PC-9 (cell line): ENCODE data around the gene KLHL36. TPM values are rescaled to one million over a fixed set of nuclear protein-coding genes. Genes with fewer than 3 reads are reported as not detected.

Experiments used
- BruUV-seq: library from RNA; stranded (reverse); fragments of 400-500 nt; replicated peaks from 2 replicates; lab custom pipeline; 2021; lab: Mats Ljungman, UMichigan
- CTCF ChIA-PET: fragments of 300-600 bp; sonication (Branson Sonifier 250); formaldehyde crosslinking; loops from one replicate; lab custom pipeline; 2022; ENCODE audit warnings: antibody characterized with exemption; lab: Charles Lee
- POLR2A ChIA-PET: fragments of 300-600 bp; sonication (Branson Sonifier 250); formaldehyde crosslinking; loops from one replicate; lab custom pipeline; 2022; ENCODE audit warnings: antibody characterized with exemption; ENCODE audit not compliant: unreplicated experiment; lab: Charles Lee
- DNase-seq, 2 experiments: peaks; one replicate each; pipeline versions ENCODE4 v3.0.0 to v3.0.0-alpha.2; 2015 to 2022; ENCODE audit warnings: mixed read lengths in 1 of 2
- H2AFZ ChIP-seq: fragments of 200-600 bp; sonication (generic); 2 replicates; pipeline ENCODE4 v1.8.1; 2017; ENCODE audit warnings: antibody characterized with exemption
- H3F3A ChIP-seq: fragments of 200-600 bp; sonication (generic); 2 replicates; pipeline ENCODE4 v1.8.1; 2017; ENCODE audit warnings: antibody characterized with exemption, mild to moderate bottlenecking, low read depth; ENCODE audit not compliant: insufficient read depth
- H3K27ac ChIP-seq: fragments of 200-600 bp; sonication (generic); 2 replicates; pipeline ENCODE4 v1.6.1; 2016; ENCODE audit warnings: mixed run types
- H3K27me3 ChIP-seq: fragments of 200-600 bp; sonication (generic); 2 replicates; pipeline ENCODE4 v1.6.1; 2016; ENCODE audit warnings: low read depth, mixed run types; ENCODE audit not compliant: insufficient read depth
- H3K36me3 ChIP-seq: fragments of 200-600 bp; sonication (generic); 2 replicates; pipeline ENCODE4 v1.6.1; 2016; ENCODE audit warnings: low read depth, mixed run types
- H3K4me1 ChIP-seq: fragments of 200-600 bp; sonication (generic); replicated peaks from 2 replicates; pipeline ENCODE4 v1.6.1; 2016; ENCODE audit warnings: mixed run types; ENCODE audit not compliant: insufficient read depth
- H3K4me2 ChIP-seq: fragments of 200-600 bp; sonication (generic); 2 replicates; pipeline ENCODE4 v1.6.1; 2017; ENCODE audit warnings: mixed run types
- H3K4me3 ChIP-seq: fragments of 200-600 bp; sonication (generic); 2 replicates; pipeline ENCODE4 v1.6.1; 2016; ENCODE audit warnings: mixed run types
- H3K79me2 ChIP-seq: fragments of 200-600 bp; sonication (generic); 2 replicates; pipeline ENCODE4 v1.6.1; 2017; ENCODE audit warnings: low read depth, mixed run types
- H3K9me2 ChIP-seq: fragments of 200-600 bp; sonication (generic); 2 replicates; pipeline ENCODE4 v1.8.1; 2017; ENCODE audit warnings: mild to moderate bottlenecking; ENCODE audit not compliant: insufficient read depth
- H3K9me3 ChIP-seq: fragments of 200-600 bp; sonication (generic); 2 replicates; pipeline ENCODE4 v1.8.1; 2016; ENCODE audit warnings: low read depth; ENCODE audit not compliant: insufficient read depth
- H4K20me1 ChIP-seq: fragments of 200-600 bp; sonication (generic); 2 replicates; pipeline ENCODE4 v1.8.1; 2017; ENCODE audit not compliant: insufficient read depth
- CTCF ChIP-seq: fragments of 200-600 bp; sonication (generic); conservative IDR thresholded peaks from 2 replicates; pipeline ENCODE4 v1.6.1; 2017; ENCODE audit warnings: mixed run types, antibody characterized with exemption, mild to moderate bottlenecking, moderate library complexity
- EZH2 ChIP-seq: fragments of 200-600 bp; sonication (generic); IDR thresholded peaks from 2 replicates; pipeline ENCODE4 v1.8.0; 2017; ENCODE audit warnings: antibody characterized with exemption, low read depth
- intact Hi-C: fragments of 100-400 bp; cut with micrococcal nuclease; formaldehyde crosslinking; loops from one replicate; pipeline ENCODE4 v1.10.0; 2022; ENCODE audit not compliant: unreplicated experiment
- total RNA-seq: library from RNA; stranded (reverse); gene quantifications from 2 replicates; pipeline ENCODE4 v1.2.3, GENCODE V29; 2021

KLHL36 gene
- total RNA-seq, 1 experiment from 2014 or later, result 73.8 TPM

GRCh38 chr16:84600343-84601229 is 47.7 kb upstream of the KLHL36 start:
- Histone ChIP-seq H3K4me1 (peaks cover 16% of the 10 kb centered on the region; the same call in 1 of the 2 replicates), H4K20me1 (peaks cover 88% of the 10 kb centered on the region), H3K36me3 (peaks cover 12% of the 10 kb centered on the region; the same call in 1 of the 2 replicates), H3K4me2 (no peak overlapping the region), H3K27me3 (no peaks in the 10 kb centered on the region), H3K9me3 (no peaks in the 10 kb centered on the region), H2AFZ (no peak overlapping the region), H3F3A (peaks cover 26% of the 10 kb centered on the region; the same call in 1 of the 2 replicates), H3K9me2 (no peaks in the 10 kb centered on the region), H3K27ac (no peak overlapping the region), H3K4me3 (no peak overlapping the region), H3K79me2 (peaks cover 91% of the 10 kb centered on the region)
- ChIA-PET CTCF (no interaction called here), POLR2A (no interaction called here)
- DNase-seq, result no peak
- TSS peak; percentile 6 for BruUV-seq
- intact Hi-C loops, result loop anchor here (5.0 kb wide), 1 partner anchor 68 kb away; no protein-coding TSS in a partner anchor
- TF ChIP-seq EZH2 (no peak), CTCF (no peak)

GRCh38 chr16:84603140-84603816 is 45.0 kb upstream of the KLHL36 start:
- H3K4me1 ChIP-seq, result peaks cover 16% of the 10 kb centered on the region; the same call in 1 of the 2 replicates
- no peaks in the 10 kb centered on the region for H3K9me3 ChIP-seq
- no peak overlapping the region for H3K4me3 ChIP-seq
- no peaks in the 10 kb centered on the region for H3K27me3 ChIP-seq
- ChIA-PET POLR2A (interaction anchor here (0.6 to 1.0 kb wide), 3 partner anchors 16 to 468 kb away, joined by 3 to 4 read pairs (median 3); no protein-coding TSS in a partner anchor), CTCF (interaction anchor here (0.5 kb wide), 1 partner anchor 66 kb away, joined by 3 read pairs; no protein-coding TSS in a partner anchor)
- no TSS peak for BruUV-seq
- H3K4me2 ChIP-seq, result no peak overlapping the region
- H3K27ac ChIP-seq, result peak overlapping the region; percentile 32; the same call in 1 of the 2 replicates
- H3K79me2 ChIP-seq, result peaks cover 91% of the 10 kb centered on the region
- DNase-seq, result peak in 1 of 2 experiments; percentile 61
- peaks cover 7% of the 10 kb centered on the region; the same call in 1 of the 2 replicates for H3K36me3 ChIP-seq
- peaks cover 88% of the 10 kb centered on the region for H4K20me1 ChIP-seq
- no peaks in the 10 kb centered on the region for H3K9me2 ChIP-seq
- peaks cover 29% of the 10 kb centered on the region; the same call in 1 of the 2 replicates for H3F3A ChIP-seq
- TF ChIP-seq EZH2 (no peak), CTCF (no peak)
- H2AFZ ChIP-seq, result no peak overlapping the region
- intact Hi-C loops, result loop anchor here (1.0 to 5.0 kb wide), 3 partner anchors 15 to 92 kb away; partner anchors contain the start of gene COTL1

DNA sequence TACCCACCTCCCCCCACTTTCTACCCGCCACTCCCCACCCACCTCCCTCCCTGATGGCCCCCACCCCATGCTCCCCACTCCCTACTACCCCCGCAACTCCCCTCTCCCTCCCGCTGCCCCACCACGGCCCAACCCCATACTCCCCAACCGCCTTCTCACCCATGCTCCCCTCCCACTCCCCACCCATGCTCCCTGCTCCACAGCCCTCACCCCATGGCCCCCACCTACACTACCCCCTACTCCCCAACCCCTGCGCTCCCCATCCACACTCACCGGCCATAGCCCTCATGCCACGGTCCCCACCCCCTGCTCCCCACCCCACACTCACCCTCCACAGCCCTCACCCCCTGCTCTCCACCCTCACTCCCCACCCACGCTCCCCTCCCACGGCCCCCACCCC is 44.4 kb upstream of the KLHL36 start:
- Histone ChIP-seq H3K79me2 (peaks cover 95% of the 10 kb centered on the region), H4K20me1 (peaks cover 93% of the 10 kb centered on the region), H3K4me3 (no peak overlapping the region), H3K4me1 (peaks cover 16% of the 10 kb centered on the region; the same call in 1 of the 2 replicates), H3K36me3 (peaks cover 7% of the 10 kb centered on the region; the same call in 1 of the 2 replicates), H3K27me3 (no peaks in the 10 kb centered on the region), H3K4me2 (no peak overlapping the region), H3K9me3 (no peaks in the 10 kb centered on the region), H2AFZ (no peak overlapping the region), H3K9me2 (no peaks in the 10 kb centered on the region), H3F3A (peaks cover 30% of the 10 kb centered on the region; the same call in 1 of the 2 replicates), H3K27ac (no peak overlapping the region)
- ChIA-PET POLR2A (interaction anchor here (0.6 kb wide), 1 partner anchor 469 kb away, joined by 4 read pairs; no protein-coding TSS in a partner anchor), CTCF (no interaction called here)
- no peak for DNase-seq
- intact Hi-C loops, result loop anchor here (1.0 to 5.0 kb wide), 3 partner anchors 14 to 93 kb away; partner anchors contain the start of gene COTL1
- BruUV-seq, result no TSS peak
- no peak for TF ChIP-seq EZH2
- TF ChIP-seq CTCF, result no peak
